AG09309 (cell line): ENCODE data around the gene MEGF10.

Experiments
- DNase-seq: peaks from one replicate; pipeline ENCODE4 v3.0.0-alpha.2; 2010; ENCODE audit warnings: low read depth
- H3K4me3 ChIP-seq: 2 replicates; pipeline ENCODE4 v1.5.1; 2011; ENCODE audit warnings: mild to moderate bottlenecking, low read depth, low read length, moderate library complexity; ENCODE audit not compliant: control insufficient read depth
- TF ChIP-seq, protein P1 (sequence below): IDR thresholded peaks from 2 replicates; pipeline ENCODE4 v1.5.1; 2011; ENCODE audit warnings: mild to moderate bottlenecking, low read depth, low read length, inconsistent platforms; ENCODE audit not compliant: insufficient read depth, control insufficient read depth; ENCODE audit errors: missing control alignments

The MEGF10 gene

DNA sequence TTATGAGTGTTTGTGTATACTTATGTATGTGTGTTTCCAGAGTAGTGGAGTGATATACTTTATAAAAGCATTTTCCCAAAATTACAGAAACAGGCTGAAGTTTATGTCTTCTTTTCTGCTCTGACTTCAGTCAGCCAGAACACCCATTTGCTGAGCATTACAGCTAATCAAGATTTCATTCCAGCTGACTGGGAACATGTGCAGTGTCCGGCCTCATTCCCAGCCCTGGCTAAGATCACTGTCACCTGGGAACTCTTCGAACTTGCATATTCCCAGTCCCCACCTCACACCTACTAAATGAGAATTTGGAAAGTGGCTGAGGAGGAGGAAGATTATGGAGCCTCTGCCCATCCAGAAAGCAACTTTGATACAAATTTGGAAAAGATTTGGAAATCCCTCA is 136.1 kb downstream of the MEGF10 start:
- no peak for DNase-seq
- TF ChIP-seq, protein P1, sequence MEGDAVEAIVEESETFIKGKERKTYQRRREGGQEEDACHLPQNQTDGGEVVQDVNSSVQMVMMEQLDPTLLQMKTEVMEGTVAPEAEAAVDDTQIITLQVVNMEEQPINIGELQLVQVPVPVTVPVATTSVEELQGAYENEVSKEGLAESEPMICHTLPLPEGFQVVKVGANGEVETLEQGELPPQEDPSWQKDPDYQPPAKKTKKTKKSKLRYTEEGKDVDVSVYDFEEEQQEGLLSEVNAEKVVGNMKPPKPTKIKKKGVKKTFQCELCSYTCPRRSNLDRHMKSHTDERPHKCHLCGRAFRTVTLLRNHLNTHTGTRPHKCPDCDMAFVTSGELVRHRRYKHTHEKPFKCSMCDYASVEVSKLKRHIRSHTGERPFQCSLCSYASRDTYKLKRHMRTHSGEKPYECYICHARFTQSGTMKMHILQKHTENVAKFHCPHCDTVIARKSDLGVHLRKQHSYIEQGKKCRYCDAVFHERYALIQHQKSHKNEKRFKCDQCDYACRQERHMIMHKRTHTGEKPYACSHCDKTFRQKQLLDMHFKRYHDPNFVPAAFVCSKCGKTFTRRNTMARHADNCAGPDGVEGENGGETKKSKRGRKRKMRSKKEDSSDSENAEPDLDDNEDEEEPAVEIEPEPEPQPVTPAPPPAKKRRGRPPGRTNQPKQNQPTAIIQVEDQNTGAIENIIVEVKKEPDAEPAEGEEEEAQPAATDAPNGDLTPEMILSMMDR: no peak
- no peak overlapping the region for H3K4me3 ChIP-seq

- TF ChIP-seq, protein P1: no peak
- no peak for DNase-seq
Observed at GRCh38 chr5:127428276-127428675, 137.7 kb downstream of the MEGF10 start.

GRCh38 chr5:127428748-127429147 is 138.2 kb downstream of the MEGF10 start:
- TF ChIP-seq, protein P1: no peak
- DNase-seq: no peak

More at GRCh38 chr5:127428276-127428675, 137.7 kb downstream of the MEGF10 start:
- no peak overlapping the region for H3K4me3 ChIP-seq

GRCh38 chr5:127429928-127430327 is 139.3 kb downstream of the MEGF10 start:
- TF ChIP-seq, protein P1: no peak
- no peak for DNase-seq

More at GRCh38 chr5:127428748-127429147, 138.2 kb downstream of the MEGF10 start:
- no peak overlapping the region for H3K4me3 ChIP-seq

GRCh38 chr5:127430627-127431026 is 140.0 kb downstream of the MEGF10 start:
- no peak overlapping the region for H3K4me3 ChIP-seq
- TF ChIP-seq, protein P1: no peak
- DNase-seq: no peak

More at GRCh38 chr5:127429928-127430327, 139.3 kb downstream of the MEGF10 start:
- H3K4me3 ChIP-seq: no peak overlapping the region

GRCh38 chr5:127431977-127432585 is 141.5 kb downstream of the MEGF10 start:
- DNase-seq: no peak
- TF ChIP-seq, protein P1: no peak
- H3K4me3 ChIP-seq: no peak overlapping the region
